Measurements from ENCODE around the gene DCXR. TPM values are rescaled to one million over a fixed set of nuclear protein-coding genes. Genes with fewer than 3 reads are reported as not detected.

The DCXR gene
- total RNA-seq, 4 donors from 2014 or later, result 89.1 to 162 (median 135) TPM

GRCh38 chr17:82050761-82051641, 13.5 kb upstream of the DCXR start:
- Histone ChIP-seq H3K4me3 (peak overlapping the region; percentile 72 to 83 (median 80)), H3K27me3 (no peaks in the 10 kb centered on the region), H3K9me3 (no peaks in the 10 kb centered on the region), H3K27ac (peak overlapping the region; percentile 77 to 88 (median 86)), H3K4me1 (peaks cover 28 to 51% (median 36%) of the 10 kb centered on the region in 3 donors), H3K36me3 (peaks cover 16 to 69% (median 23%) of the 10 kb centered on the region in 3 donors)
- no peak for DNase-seq
- intact Hi-C loops (cut with DNase I), result no loop called here
- 1% methylated on average over 14 of the region's 79 CpGs; no CpG with 5 or more reads in 1 of the 2 donors for WGBS, 2 donors
- TF ChIP-seq CTCF (IDR thresholded peaks at IDR 0.05), result no peak
- TF ChIP-seq POLR2A (IDR thresholded peaks at IDR 0.05), result no peak

- Histone ChIP-seq H3K4me3 (peak overlapping the region in 3 of 4 donors; percentile 72 to 83 (median 83)), H3K27me3 (no peaks in the 10 kb centered on the region), H3K4me1 (peaks cover 28 to 47% (median 36%) of the 10 kb centered on the region in 3 donors), H3K27ac (peak overlapping the region in 3 of 4 donors; percentile 77 to 87 (median 86)), H3K36me3 (peaks cover 9 to 61% (median 22%) of the 10 kb centered on the region in 3 donors), H3K9me3 (no peaks in the 10 kb centered on the region)
- DNase-seq, result no peak
- 94% methylated on average over 2 of the region's 28 CpGs; no CpG with 5 or more reads in 1 of the 2 donors for WGBS, 2 donors
- TF ChIP-seq POLR2A (IDR thresholded peaks at IDR 0.05), result no peak
- no peak for TF ChIP-seq CTCF (IDR thresholded peaks at IDR 0.05)
- intact Hi-C loops (cut with DNase I), result no loop called here
Observed at GRCh38 chr17:82050152-82050760, 12.8 kb upstream of the DCXR start.

- no peaks in the 10 kb centered on the region for H3K9me3 ChIP-seq
- intact Hi-C loops (cut with DNase I), result no loop called here
- H3K27me3 ChIP-seq, result no peaks in the 10 kb centered on the region
- peaks cover 28 to 46% (median 36%) of the 10 kb centered on the region in 3 donors for H3K4me1 ChIP-seq
- no peak overlapping the region for H3K27ac ChIP-seq
- no peak overlapping the region for H3K4me3 ChIP-seq
- no peak for TF ChIP-seq CTCF (IDR thresholded peaks at IDR 0.05)
- TF ChIP-seq POLR2A (IDR thresholded peaks at IDR 0.05), result no peak
- H3K36me3 ChIP-seq, result peaks cover 4 to 54% (median 15%) of the 10 kb centered on the region in 3 donors
- DNase-seq, result no peak
- 100% methylated on average over 1 of the region's 16 CpGs for WGBS, 2 donors
Observed at GRCh38 chr17:82049521-82049971, 12.0 kb upstream of the DCXR start.

GRCh38 chr17:82049106-82049505, 11.6 kb upstream of the DCXR start:
- no peak overlapping the region for H3K4me3 ChIP-seq
- no peak for TF ChIP-seq POLR2A (IDR thresholded peaks at IDR 0.05)
- no peak for TF ChIP-seq CTCF (IDR thresholded peaks at IDR 0.05)
- no peak overlapping the region for H3K27ac ChIP-seq
- intact Hi-C loops (cut with DNase I), result no loop called here
- H3K36me3 ChIP-seq, result peaks cover 0 to 50% (median 13%) of the 10 kb centered on the region in 3 donors
- no peak for DNase-seq
- no peaks in the 10 kb centered on the region for H3K9me3 ChIP-seq
- no peaks in the 10 kb centered on the region for H3K27me3 ChIP-seq
- WGBS, 2 donors, result 57 to 58% methylated on average over 2 to 3 of the region's 8 CpGs
- H3K4me1 ChIP-seq, result peaks cover 28 to 46% (median 36%) of the 10 kb centered on the region in 3 donors

GRCh38 chr17:82048571-82048971, 11.1 kb upstream of the DCXR start:
- H3K36me3 ChIP-seq, result peaks cover 0 to 45% (median 7%) of the 10 kb centered on the region in 3 donors
- DNase-seq, result no peak
- 90 to 94% methylated on average over 6 to 16 of the region's 20 CpGs for WGBS, 2 donors
- H3K27me3 ChIP-seq, result no peaks in the 10 kb centered on the region
- peaks cover 25 to 41% (median 32%) of the 10 kb centered on the region in 3 donors for H3K4me1 ChIP-seq
- no peak for TF ChIP-seq CTCF (IDR thresholded peaks at IDR 0.05)
- TF ChIP-seq POLR2A (IDR thresholded peaks at IDR 0.05), result no peak
- intact Hi-C loops (cut with DNase I), result no loop called here
- H3K4me3 ChIP-seq, result no peak overlapping the region
- no peak overlapping the region for H3K27ac ChIP-seq
- H3K9me3 ChIP-seq, result no peaks in the 10 kb centered on the region

Measured in esophagus squamous epithelium (tissue), 5 donors.